ENCODE results near the gene INTS15. TPM values are rescaled to one million over a fixed set of nuclear protein-coding genes. Genes with fewer than 3 reads are reported as not detected.

INTS15 gene
- total and polyA plus RNA-seq, 8 donors = 9.3 to 203 (median 24.2) TPM

DNA sequence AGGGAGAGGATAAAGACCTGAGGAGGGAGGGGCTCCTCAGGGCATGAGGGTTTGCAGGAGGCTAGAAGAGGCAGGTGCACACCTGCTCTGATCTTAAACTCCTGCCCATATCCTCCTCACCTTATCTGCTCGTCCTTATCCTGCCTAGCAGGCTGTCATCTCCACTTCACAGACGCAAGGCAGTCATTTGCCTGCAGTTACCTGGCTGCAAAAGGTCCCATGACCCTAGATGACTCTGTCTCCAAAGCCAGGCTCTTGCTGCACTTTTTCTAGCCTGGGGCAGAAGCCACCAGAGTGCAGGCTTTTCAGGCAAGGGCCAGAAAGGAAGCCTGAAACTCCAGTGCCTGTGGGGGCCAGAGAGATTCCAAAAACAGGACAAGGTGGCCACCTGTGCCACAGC lies 23.9 kb downstream of the INTS15 start:
- no peak overlapping the region for H3K4me3 ChIP-seq
- intact Hi-C loops (cut with DNase I; ENCODE audit: low total_unique reads) = no loop called here
- 14 to 42% (median 32%) methylated on average over 2 of the region's 2 CpGs for WGBS, 5 donors
- peaks cover 0 to 35% (median 12%) of the 10 kb centered on the region in 3 donors for H3K27me3 ChIP-seq
- H3K4me1 ChIP-seq = peaks cover 8 to 25% (median 18%) of the 10 kb centered on the region in 4 donors
- TF ChIP-seq, protein P1, sequence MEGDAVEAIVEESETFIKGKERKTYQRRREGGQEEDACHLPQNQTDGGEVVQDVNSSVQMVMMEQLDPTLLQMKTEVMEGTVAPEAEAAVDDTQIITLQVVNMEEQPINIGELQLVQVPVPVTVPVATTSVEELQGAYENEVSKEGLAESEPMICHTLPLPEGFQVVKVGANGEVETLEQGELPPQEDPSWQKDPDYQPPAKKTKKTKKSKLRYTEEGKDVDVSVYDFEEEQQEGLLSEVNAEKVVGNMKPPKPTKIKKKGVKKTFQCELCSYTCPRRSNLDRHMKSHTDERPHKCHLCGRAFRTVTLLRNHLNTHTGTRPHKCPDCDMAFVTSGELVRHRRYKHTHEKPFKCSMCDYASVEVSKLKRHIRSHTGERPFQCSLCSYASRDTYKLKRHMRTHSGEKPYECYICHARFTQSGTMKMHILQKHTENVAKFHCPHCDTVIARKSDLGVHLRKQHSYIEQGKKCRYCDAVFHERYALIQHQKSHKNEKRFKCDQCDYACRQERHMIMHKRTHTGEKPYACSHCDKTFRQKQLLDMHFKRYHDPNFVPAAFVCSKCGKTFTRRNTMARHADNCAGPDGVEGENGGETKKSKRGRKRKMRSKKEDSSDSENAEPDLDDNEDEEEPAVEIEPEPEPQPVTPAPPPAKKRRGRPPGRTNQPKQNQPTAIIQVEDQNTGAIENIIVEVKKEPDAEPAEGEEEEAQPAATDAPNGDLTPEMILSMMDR (IDR thresholded peaks at IDR 0.05) = no peak
- no peak for TF ChIP-seq EP300 (IDR thresholded peaks at IDR 0.05)
- TF ChIP-seq POLR2AphosphoS5 (IDR thresholded peaks at IDR 0.05) = no peak
- TF ChIP-seq POLR2A (IDR thresholded peaks at IDR 0.05) = no peak
- DNase-seq = no peak
- no peaks in the 10 kb centered on the region for H3K9me3 ChIP-seq
- H3K27ac ChIP-seq = no peak overlapping the region
- H3K36me3 ChIP-seq = peaks cover 0 to 28% (median 11%) of the 10 kb centered on the region in 4 donors

- Histone ChIP-seq H3K27ac (peak within 1 kb of the TSS in 4 of 5 donors; percentile 17 to 74 (median 28)), H3K4me3 (peak within 1 kb of the TSS; percentile 66 to 81 (median 73)), H3K27me3 (peaks cover 0 to 35% (median 12%) of the 10 kb centered on the region in 3 donors), H3K9me3 (no peaks in the 10 kb centered on the region), H3K4me1 (peaks cover 9 to 25% (median 18%) of the 10 kb centered on the region in 4 donors), H3K36me3 (peaks cover 0 to 25% (median 0%) of the 10 kb centered on the region in 4 donors)
- WGBS, 5 donors = 4 to 30% (median 7%) methylated on average over 4 to 82 of the region's 91 CpGs
- peak in 1 of 2 donors; percentile 65 for DNase-seq
- intact Hi-C loops (cut with DNase I; ENCODE audit: low total_unique reads) = no loop called here
- TF ChIP-seq, protein P1 (IDR thresholded peaks at IDR 0.05) = no peak
- TF ChIP-seq POLR2AphosphoS5 (IDR thresholded peaks at IDR 0.05) (no peak), EP300 (IDR thresholded peaks at IDR 0.05) (no peak), POLR2A (IDR thresholded peaks at IDR 0.05) (no peak)
Observed at GRCh38 chr7:6614953-6615722, 25.3 kb downstream of the INTS15 start, which contains the start of gene ZNF853. TSS of gene ZNF853 (plus strand) at chr7:6615610. CDS start at chr7:6616175, 565 bp downstream.

GRCh38 chr7:6615723-6616555 lies 26.1 kb downstream of the INTS15 start:
- peak in 1 of 2 donors; percentile 69 for DNase-seq
- intact Hi-C loops (cut with DNase I; ENCODE audit: low total_unique reads) = no loop called here
- H3K27me3 ChIP-seq = peaks cover 0 to 35% (median 12%) of the 10 kb centered on the region in 3 donors
- peak overlapping the region; percentile 66 to 81 (median 73) for H3K4me3 ChIP-seq
- no peaks in the 10 kb centered on the region for H3K9me3 ChIP-seq
- peak overlapping the region in 2 of 5 donors; percentile 8 to 68 for H3K27ac ChIP-seq
- H3K36me3 ChIP-seq = peaks cover 0 to 31% (median under 1%) of the 10 kb centered on the region in 4 donors
- H3K4me1 ChIP-seq = peaks cover 11 to 25% (median 18%) of the 10 kb centered on the region in 4 donors
- WGBS, 5 donors = 9 to 30% (median 14%) methylated on average over 17 to 62 of the region's 63 CpGs
- TF ChIP-seq EP300 (IDR thresholded peaks at IDR 0.05) (no peak), POLR2A (IDR thresholded peaks at IDR 0.05) (no peak), POLR2AphosphoS5 (IDR thresholded peaks at IDR 0.05) (no peak)
- TF ChIP-seq, protein P1 (IDR thresholded peaks at IDR 0.05) = no peak
